Measurements from ENCODE around the gene ANK2.

- TF ChIP-seq POLR2A (IDR thresholded peaks at IDR 0.05) = no peak
- no peak for TF ChIP-seq CTCF (IDR thresholded peaks at IDR 0.05)
Observed at GRCh38 chr4:113179996-113180395, 130.5 kb downstream of the ANK2 start.
